Upper lobe of right lung (tissue), 1 donor: ENCODE measurements around the gene RDH12. TPM values are rescaled to one million over a fixed set of nuclear protein-coding genes. Genes with fewer than 3 reads are reported as not detected.

ENCODE experiments used
- ATAC-seq: fragments of 200-7000 bp; cut with Tn5 transposase; one replicate; pipeline ENCODE4 v1.9.1; 2020; ENCODE audit warnings: mild to moderate bottlenecking, moderate library complexity
- DNase-seq: peaks from one replicate; pipeline ENCODE4 v3.0.0-alpha.2; 2020
- H3K27ac ChIP-seq: fragments of 200-600 bp; one replicate; pipeline ENCODE4 v1.8.0; 2022
- H3K27me3 ChIP-seq: fragments of 200-600 bp; one replicate; pipeline ENCODE4 v1.8.0; 2022; ENCODE audit warnings: mild to moderate bottlenecking
- H3K36me3 ChIP-seq: fragments of 200-600 bp; one replicate; pipeline ENCODE4 v1.8.0; 2022
- H3K4me1 ChIP-seq: fragments of 200-600 bp; one replicate; pipeline ENCODE4 v1.8.0; 2022
- H3K4me3 ChIP-seq: fragments of 200-600 bp; one replicate; pipeline ENCODE4 v1.8.0; 2022; ENCODE audit warnings: mild to moderate bottlenecking
- H3K9me3 ChIP-seq: fragments of 200-600 bp; one replicate; pipeline ENCODE4 v1.8.0; 2022
- intact Hi-C: fragments of 100-400 bp; cut with DNase I; formaldehyde crosslinking; loops from one replicate; pipeline ENCODE4 v1.11.0; 2022
- total RNA-seq: library from RNA; stranded (reverse); fragmentation: NEBNext Ultra II Directional; extraction: Animal tissue kit (Norgen Biotek cat#: 25700); gene quantifications from one replicate; pipeline ENCODE4 v1.2.1, GENCODE V29; 2021
- TF ChIP-seq, protein P1 (sequence below): fragments of 200-600 bp; IDR thresholded peaks from one replicate; pipeline ENCODE4 v1.8.0; 2022; ENCODE audit warnings: antibody characterized with exemption
- donor health status: DM: no; HTN: yes; CAD: no; lungs with severe emphysema.

Gene RDH12
- total RNA-seq, 1 donor from 2014 or later = 0.20 TPM

GRCh38 chr14:67668559-67668958 is 33.1 kb upstream of the RDH12 start:
- TF ChIP-seq, protein P1, sequence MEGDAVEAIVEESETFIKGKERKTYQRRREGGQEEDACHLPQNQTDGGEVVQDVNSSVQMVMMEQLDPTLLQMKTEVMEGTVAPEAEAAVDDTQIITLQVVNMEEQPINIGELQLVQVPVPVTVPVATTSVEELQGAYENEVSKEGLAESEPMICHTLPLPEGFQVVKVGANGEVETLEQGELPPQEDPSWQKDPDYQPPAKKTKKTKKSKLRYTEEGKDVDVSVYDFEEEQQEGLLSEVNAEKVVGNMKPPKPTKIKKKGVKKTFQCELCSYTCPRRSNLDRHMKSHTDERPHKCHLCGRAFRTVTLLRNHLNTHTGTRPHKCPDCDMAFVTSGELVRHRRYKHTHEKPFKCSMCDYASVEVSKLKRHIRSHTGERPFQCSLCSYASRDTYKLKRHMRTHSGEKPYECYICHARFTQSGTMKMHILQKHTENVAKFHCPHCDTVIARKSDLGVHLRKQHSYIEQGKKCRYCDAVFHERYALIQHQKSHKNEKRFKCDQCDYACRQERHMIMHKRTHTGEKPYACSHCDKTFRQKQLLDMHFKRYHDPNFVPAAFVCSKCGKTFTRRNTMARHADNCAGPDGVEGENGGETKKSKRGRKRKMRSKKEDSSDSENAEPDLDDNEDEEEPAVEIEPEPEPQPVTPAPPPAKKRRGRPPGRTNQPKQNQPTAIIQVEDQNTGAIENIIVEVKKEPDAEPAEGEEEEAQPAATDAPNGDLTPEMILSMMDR = no peak
- Histone ChIP-seq H3K4me1 (peaks cover 30% of the 10 kb centered on the region), H3K36me3 (no peaks in the 10 kb centered on the region), H3K4me3 (no peak overlapping the region), H3K27me3 (no peaks in the 10 kb centered on the region), H3K9me3 (no peaks in the 10 kb centered on the region), H3K27ac (no peak overlapping the region)
- intact Hi-C loops = no loop called here
- DNase-seq = no peak
- no peak for ATAC-seq

DNA sequence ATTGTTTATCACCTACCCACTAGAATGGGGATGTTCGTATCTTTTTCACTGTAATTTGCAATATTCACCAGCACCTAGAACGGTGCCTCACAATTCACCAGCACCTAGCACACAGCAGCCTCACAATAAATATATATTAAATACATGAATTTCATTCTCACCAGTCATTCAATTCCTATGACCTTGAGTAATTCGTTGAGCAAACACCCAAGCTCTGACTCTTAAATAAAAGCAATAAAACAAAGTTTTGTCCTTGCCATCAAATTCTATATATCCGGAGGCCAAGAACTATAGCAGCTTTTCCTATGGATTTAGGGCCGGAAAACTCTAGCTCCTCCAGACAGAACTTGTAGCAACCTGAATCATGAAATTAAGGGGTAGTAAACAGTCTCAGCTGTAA is 28.2 kb upstream of the RDH12 start:
- ATAC-seq = no peak
- TF ChIP-seq, protein P1 = no peak
- H3K36me3 ChIP-seq = peaks cover 9% of the 10 kb centered on the region
- H3K4me1 ChIP-seq = peaks cover 32% of the 10 kb centered on the region
- peak overlapping the region; percentile 98 for H3K4me3 ChIP-seq
- peak overlapping the region; percentile 100 for H3K27ac ChIP-seq
- H3K9me3 ChIP-seq = no peaks in the 10 kb centered on the region
- intact Hi-C loops = no loop called here
- H3K27me3 ChIP-seq = no peaks in the 10 kb centered on the region
- DNase-seq = no peak

DNA sequence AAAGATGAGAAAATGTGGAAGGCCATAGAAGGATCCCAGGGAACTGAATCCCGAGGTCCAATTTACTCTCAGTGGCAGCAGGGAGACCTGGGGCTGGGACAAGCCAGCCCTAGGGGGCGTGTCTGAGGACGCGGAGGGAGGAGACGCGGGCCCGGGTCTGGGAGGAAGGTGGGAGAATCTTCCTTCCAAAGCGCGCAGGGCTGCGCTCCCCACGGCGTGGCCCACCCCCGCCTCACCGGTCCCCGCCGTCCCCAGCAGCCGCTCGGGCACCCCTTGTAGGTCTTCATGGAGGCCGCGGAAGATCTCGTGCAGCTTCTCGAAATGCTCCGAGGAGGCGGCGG is 27.6 kb upstream of the RDH12 start:
- peaks cover 9% of the 10 kb centered on the region for H3K36me3 ChIP-seq
- peak overlapping the region; percentile 100 for H3K27ac ChIP-seq
- DNase-seq = peak; percentile 87
- H3K4me1 ChIP-seq = peaks cover 32% of the 10 kb centered on the region
- TF ChIP-seq, protein P1 = peak; percentile 26
- H3K27me3 ChIP-seq = no peaks in the 10 kb centered on the region
- ATAC-seq = peak; percentile 85
- intact Hi-C loops = no loop called here
- peak overlapping the region; percentile 98 for H3K4me3 ChIP-seq
- H3K9me3 ChIP-seq = no peaks in the 10 kb centered on the region

DNA sequence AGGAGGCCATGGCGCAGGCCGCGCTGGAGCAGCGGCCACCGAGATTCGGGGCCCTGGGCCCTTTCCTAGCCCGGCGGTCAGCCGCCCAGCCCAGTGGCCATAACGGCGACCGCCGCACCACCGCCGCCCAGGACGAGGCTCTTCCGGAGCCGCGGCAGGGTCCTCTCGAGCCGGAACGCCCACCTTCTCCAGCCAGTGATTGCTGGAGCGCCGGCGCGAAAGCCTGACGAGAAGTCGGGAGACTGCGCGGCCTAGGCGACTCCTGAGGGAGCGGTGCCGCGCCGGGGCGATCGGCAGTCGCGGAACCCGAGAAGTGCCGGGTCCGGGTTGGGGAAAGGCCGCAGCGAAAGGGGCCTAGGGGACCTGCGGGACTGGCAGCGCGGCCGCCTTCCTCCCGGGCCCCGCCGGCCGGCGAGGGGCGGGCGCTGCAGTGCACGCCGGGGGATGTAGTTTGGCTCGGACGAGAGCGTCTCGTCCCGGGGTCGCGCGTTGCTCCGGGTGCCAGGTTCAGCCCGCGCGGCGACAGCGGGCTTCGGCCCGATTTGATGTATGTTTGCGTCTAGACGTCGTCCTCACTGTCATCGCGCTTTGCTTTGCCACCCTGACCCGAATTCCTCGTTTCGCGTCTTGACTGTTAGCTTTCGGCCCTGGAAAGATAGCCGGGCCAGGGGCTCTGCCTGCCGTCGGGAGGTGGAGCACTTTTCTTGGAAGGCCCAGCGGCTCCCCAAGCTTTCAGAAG is 27.0 kb upstream of the RDH12 start, which contains the start of gene VTI1B:
TSS of gene VTI1B (minus strand) at position 153 of the 739 bp plus-strand sequence. CDS start at position 10, 143 bp downstream.
- Histone ChIP-seq H3K27ac (peak within 1 kb of the TSS; percentile 100), H3K27me3 (no peaks in the 10 kb centered on the region), H3K4me1 (peaks cover 32% of the 10 kb centered on the region), H3K9me3 (no peaks in the 10 kb centered on the region), H3K36me3 (peaks cover 9% of the 10 kb centered on the region), H3K4me3 (peak within 1 kb of the TSS; percentile 98)
- ATAC-seq = peak; percentile 97
- peak; percentile 93 for DNase-seq
- TF ChIP-seq, protein P1 = no peak
- intact Hi-C loops = no loop called here

DNA sequence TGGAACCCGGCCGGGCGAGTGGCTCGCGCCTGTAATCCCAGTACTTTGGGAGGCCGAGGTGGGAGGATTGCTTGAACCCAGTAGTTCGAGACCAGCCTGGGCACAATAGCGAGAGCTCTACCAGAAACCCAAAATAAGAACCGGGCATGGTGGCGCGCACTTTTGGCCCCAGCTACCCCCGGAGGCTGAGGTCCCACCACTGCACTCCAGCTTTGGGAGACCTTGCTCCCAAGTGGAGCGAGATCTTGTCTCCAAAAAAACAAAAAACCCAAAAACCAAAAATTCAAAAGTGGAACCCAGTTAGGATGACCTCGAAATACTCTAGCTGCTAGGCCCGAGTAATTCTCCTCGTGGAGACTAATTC is 26.5 kb upstream of the RDH12 start:
- Histone ChIP-seq H3K4me1 (peaks cover 32% of the 10 kb centered on the region), H3K9me3 (no peaks in the 10 kb centered on the region), H3K27ac (peak overlapping the region; percentile 100), H3K4me3 (peak overlapping the region; percentile 98), H3K27me3 (no peaks in the 10 kb centered on the region), H3K36me3 (peaks cover 9% of the 10 kb centered on the region)
- DNase-seq (no peak), ATAC-seq (no peak)
- intact Hi-C loops = no loop called here
- TF ChIP-seq, protein P1 = no peak
